Omental fat pad (tissue), 4 donors: ENCODE data around the gene PDZD2. TPM values are rescaled to one million over a fixed set of nuclear protein-coding genes. Genes with fewer than 3 reads are reported as not detected.

Source experiments
- ATAC-seq: fragments of 150-250 bp; one replicate; pipeline ENCODE4 v1.9.1; 2016; ENCODE audit warnings: mild to moderate bottlenecking, moderate library complexity; ENCODE audit not compliant: low FRiP score
- DNase-seq: peaks from one replicate; pipeline ENCODE4 v3.0.0-alpha.2; 2019; ENCODE audit warnings: low spot score
- total RNA-seq, 4 donors: library from RNA; depleted of rRNA; stranded (reverse); fragments of >200 nt; gene quantifications; one replicate each; pipeline ENCODE4 v1.1.0, GENCODE V29; 2016
- TF ChIP-seq, protein P1 (sequence below), 3 donors: fragments of 450-650 bp; IDR thresholded peaks; one replicate each; pipeline ENCODE4 v1.5.1; 2016 to 2017; ENCODE audit warnings: antibody characterized with exemption in 3 of 3, mild to moderate bottlenecking in 3 of 3, moderate library complexity in 2 of 3

The PDZD2 gene
- total RNA-seq, 4 donors from 2014 or later: 43.5 to 113 (median 55.7) TPM

DNA sequence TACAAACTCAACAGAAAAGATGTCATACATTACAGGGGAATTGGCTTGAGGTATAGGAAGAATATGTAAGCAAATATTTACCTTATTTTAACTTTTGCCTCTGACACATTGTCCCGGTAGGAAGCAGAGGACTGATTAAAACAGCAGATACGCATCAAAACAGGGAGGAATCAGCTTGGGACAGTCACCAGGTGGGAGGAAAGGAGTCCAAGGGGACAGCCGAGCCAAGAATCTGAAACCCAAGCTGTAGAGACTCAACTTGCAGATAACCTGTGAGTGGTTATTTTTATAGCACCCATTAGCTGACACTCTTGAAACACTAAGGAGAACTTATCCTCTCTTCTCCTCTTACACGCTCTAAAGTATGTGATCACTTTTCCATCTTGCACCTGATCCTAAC, 22.3 kb downstream of the PDZD2 start:
- DNase-seq (no peak), ATAC-seq (no peak)
- TF ChIP-seq, protein P1, sequence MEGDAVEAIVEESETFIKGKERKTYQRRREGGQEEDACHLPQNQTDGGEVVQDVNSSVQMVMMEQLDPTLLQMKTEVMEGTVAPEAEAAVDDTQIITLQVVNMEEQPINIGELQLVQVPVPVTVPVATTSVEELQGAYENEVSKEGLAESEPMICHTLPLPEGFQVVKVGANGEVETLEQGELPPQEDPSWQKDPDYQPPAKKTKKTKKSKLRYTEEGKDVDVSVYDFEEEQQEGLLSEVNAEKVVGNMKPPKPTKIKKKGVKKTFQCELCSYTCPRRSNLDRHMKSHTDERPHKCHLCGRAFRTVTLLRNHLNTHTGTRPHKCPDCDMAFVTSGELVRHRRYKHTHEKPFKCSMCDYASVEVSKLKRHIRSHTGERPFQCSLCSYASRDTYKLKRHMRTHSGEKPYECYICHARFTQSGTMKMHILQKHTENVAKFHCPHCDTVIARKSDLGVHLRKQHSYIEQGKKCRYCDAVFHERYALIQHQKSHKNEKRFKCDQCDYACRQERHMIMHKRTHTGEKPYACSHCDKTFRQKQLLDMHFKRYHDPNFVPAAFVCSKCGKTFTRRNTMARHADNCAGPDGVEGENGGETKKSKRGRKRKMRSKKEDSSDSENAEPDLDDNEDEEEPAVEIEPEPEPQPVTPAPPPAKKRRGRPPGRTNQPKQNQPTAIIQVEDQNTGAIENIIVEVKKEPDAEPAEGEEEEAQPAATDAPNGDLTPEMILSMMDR (IDR thresholded peaks at IDR 0.05): no peak

DNA sequence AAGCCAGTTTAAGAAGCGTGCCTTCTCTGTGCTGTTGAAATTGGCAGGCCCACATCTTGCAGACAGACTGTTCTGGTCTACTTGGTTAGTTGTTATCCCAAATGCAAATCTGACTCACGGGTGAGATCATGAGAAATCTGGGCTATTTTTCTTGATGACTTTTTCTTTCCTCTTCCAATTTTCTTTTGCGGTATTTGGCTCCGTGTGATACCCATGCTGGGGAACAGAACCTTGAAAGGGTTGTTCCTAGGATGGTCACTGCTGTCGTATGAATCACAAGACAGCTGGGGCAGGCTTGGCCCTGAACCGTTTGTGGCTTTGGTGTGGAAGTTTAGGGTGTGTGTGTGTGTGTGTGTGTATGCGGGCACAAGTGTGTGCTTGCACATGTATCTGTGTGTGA, 24.6 kb downstream of the PDZD2 start:
- ATAC-seq: no peak
- TF ChIP-seq, protein P1 (IDR thresholded peaks at IDR 0.05): no peak
- DNase-seq: no peak

DNA sequence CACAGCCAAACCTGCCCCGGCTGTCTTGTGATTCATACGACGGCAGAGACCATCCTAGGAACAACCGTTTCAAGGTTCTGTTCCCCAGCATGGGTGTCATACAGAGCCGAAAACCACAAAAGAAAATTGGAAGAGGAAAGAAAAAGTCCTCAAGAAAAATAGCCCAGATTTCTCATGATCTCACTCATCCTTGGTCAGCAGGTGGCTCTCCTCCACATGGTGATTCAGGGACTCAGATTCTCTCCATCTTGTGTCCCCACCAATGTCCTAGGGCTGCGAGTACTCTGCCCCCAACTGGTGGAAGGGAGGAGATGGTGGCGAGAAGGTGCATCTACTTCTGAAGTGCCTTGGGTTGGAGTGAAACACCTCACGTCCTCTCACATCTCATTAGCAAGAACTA, 25.6 kb downstream of the PDZD2 start:
- DNase-seq: no peak
- TF ChIP-seq, protein P1 (IDR thresholded peaks at IDR 0.05): no peak
- no peak for ATAC-seq

DNA sequence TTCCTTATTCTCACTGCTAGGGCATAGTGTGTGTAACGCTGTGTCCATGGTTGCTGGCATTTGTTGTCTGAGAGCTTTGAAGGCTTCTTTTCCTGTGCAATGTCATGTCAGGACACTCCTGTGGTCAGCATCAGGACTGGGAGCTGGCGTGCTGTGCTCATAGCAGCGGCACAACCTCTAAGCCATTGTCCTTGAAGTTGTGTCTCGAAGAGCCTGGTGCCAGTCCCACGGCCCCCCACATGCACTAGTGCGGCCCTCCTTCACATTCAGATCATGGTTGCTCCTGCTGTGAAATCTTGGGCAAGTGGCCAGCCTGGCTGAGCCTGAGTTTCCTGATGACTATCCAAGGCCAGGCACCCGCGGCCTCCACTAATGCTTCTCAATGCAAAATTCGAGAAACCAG, 32.4 kb downstream of the PDZD2 start:
- ATAC-seq (no peak), DNase-seq (no peak)
- TF ChIP-seq, protein P1 (IDR thresholded peaks at IDR 0.05): no peak

DNA sequence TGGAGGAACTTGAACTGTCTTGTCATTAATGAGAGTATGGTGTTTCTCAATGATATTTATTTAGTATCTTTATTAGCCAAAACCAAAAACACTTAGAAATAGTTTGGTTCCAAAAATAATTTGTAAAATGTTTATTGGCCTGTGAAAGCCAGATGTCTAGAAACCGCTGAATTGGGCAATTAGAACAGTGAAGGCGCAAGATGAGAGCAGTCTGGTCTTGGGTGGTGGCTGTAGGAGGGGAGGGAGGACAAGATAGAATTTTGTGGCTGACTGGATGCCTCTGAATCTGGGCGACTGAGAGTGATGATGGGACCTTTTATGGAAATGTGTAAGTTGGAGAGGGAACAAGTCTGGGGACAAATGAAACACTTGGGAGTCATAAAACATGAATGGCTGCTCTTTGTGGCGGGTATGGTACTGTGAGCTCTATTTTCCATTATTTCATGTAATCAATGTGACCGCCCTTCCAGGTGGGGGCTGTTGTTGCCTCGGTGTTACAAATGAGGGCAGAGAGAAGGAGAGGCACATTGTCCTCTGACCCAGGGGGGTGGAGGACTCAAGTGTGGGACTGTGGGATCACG, 35.5 kb downstream of the PDZD2 start:
- TF ChIP-seq, protein P1 (IDR thresholded peaks at IDR 0.05): no peak
- no peak for ATAC-seq
- DNase-seq: no peak

DNA sequence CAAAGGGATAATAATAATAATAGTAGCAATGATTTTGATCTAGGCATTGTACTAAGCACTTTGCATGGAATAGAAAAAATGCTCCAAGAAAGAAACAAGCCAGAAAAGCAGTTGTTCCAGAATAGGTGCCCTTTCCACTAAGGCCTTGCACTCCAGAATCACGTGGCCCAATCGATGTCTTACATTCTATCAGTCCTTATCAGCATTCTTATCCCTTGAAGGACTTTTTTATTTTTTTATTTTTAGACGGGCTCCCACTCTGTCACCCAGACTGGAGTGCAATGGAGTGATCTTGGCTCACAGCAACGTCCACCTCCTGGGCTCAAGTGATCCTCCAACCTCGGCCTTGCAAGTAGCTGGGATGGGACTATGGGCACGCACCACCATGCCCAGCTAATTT, 36.5 kb downstream of the PDZD2 start:
- no peak for ATAC-seq
- no peak for DNase-seq
- TF ChIP-seq, protein P1 (IDR thresholded peaks at IDR 0.05): no peak

DNA sequence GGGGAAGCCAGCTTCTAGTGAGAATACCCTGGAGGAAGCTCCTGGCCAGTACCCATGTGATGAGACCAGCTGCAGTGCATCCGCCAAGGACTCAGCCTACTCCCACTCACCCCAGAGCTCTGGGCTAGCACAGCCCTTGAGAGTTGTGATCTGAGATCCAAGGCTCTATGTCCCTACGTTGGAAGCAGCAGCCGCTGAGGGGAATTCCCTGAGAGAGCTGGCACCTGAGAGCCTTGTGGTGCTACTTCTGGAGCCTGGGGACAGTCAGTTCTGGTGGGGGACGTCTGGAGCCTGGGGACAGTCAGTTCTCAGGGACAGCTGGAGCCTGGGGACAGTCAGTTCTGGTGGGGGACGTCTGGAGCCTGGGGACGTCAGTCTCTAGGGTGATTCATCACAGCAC, 39.2 kb downstream of the PDZD2 start:
- TF ChIP-seq, protein P1 (IDR thresholded peaks at IDR 0.05): no peak
- ATAC-seq (no peak), DNase-seq (no peak)
